AG20443 (cell line): ENCODE measurements around the gene GRP.
A peak's percentile ranks its signal among the peaks of the same experiment; 100 is the strongest.

Source experiments
- DNase-seq: peaks from one replicate; pipeline ENCODE4 v3.0.0; 2012; ENCODE audit warnings: low spot score, mixed read lengths

Gene GRP

DNA sequence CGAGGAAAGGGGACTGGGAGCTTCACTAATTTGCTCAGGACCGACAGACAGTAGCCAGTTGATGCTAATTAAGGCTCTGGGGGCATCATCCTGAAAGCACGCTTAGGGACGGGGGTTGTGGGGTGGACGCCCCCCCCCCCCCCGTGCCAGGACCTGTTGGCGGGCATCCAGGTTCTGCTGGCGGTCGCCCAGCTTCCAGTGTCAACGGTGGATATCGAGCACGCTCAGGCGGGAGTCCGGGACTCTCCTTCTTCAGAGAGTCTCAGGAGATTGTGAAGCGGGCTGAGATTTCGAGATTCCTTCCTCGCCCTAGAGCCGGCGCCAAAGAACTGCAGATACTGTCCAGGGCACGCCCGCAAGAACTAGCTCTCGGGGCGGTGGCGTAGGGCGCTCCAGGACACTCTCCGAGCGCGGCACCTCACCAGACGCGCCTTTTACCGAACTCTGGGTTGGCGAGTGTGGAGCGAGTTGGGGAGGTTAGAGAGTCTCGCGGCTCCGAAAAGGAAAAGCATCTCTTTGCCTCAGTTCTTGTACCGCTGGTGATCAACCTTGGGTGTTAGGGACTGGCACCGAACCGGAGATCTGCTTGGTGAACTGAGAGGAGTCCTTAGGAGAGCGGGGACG, 47.7 kb downstream of the GRP start:
- no peak for DNase-seq

DNA sequence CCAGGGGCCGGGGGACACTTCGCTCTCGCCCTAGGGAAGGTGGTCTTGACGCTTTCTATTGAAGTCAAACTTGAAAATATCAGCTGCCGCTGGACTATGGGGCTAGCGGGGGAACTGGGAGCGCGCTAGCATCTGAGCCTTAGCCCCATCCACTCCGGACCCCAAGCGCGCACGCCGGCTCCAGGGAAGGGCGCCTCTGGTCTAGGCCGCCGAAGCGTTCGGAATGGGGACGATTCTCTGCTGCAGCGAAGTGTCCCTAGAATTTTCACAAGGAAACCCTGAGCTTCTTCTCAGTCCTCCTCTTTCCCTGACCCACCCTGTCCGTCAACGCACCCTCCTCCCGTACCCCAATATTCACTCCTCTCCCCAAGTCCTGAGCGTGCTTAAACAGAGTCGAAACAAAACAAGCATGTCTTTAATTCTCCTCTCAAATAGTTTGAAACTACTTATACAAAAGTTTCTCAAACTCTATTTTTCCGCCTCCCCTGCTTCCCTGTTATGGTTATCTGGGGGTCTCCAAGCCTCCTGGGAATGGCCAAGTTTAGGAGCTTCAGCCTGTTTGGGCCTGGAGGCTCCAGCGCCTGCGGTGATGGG, 48.3 kb downstream of the GRP start:
- DNase-seq, result no peak

DNA sequence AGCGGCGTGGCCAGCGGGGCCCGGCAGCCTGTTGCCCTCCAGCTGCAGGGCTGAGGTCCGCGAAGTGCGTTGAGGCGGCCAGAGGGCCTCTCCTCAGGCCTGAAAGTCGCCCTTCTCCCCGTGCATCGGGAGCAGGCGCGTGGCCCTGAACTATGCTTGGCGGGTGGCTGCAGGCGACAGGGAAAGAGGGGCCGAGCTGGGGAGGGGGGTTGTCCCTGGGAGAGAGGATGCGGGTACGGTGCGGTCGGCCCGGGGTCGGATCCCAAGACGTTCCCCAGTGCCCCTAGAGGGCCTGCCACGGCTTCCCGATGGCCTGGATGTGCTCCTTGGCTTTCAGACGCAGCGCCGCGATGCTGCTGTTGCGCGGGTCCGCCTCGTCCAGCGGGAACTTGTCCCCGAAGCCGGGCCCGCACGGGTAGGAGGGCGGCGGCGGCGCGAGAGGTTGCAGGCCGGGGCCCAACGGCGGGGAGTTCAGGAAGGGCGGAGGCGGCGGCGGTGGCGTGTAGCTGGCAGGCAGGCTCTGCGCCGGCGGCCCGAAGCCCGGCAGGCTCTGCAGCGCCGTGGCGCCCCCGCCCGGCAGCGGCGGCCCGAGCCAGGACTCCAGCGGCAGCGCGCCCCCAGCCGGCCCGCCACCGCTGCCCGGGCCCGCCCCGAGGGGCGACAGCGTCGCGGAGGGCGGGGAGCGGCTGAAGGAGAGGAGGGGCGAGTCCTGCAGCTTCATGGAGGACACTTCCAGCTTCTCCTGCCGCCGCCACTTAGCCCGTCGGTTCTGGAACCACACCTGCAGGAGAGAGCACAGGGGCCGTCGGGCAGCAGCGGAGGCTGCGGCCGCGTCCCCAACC, 49.0 kb downstream of the GRP start:
- peak; percentile 80 for DNase-seq

DNA sequence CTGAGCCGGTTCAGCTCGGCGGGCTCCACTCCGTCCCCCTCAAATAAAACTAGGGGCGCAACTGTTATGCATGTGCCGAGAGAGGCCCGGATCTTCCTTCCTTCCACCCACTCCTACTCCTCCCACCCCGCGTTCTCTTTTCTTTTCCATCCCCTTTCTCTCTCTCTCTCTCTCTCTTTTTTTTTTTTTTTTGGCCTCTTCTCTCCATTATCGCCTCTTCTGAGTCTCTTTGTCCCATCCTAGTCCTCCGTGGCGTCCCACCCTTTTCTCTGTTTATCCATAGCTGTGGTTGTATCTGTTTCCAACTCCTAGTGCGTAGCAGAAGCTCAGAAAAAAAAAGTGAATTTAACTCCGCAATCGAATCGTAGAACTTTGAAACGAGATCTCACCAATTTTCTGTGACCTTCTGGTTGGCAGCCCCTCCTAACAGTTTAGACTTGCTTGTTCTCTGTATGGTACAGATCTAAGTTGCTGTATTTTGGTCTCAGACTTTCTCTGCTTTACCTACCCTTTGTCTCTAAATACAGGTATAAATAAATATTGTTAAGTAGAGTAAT, 49.7 kb downstream of the GRP start:
- no peak for DNase-seq

DNA sequence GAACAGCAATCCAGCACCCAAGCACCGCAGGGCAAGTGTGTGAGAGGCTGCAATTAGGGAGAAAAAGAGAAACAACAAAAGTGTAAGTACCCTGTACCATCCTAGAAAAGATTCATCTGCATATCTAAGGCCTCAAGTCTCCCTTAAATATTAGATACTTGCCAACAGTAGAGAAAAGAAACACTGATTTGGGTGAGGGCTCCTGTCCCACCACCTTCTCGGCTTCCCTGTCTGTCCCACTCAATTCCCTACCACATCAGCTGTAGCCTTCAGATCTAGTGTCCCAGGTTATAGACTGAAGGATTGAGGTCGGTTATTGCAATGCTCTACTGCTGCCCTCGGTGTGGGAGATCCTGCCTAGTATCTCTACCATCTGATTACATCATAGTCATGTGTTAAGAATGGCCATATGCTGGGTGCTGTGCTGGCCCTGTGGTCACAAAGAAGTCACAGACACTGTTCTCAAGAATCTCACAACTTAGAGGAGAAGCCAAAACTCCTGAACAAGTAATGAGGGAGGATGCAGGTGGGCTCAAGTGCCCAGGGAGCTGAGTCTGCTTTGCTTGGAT, 50.8 kb downstream of the GRP start:
- no peak for DNase-seq

DNA sequence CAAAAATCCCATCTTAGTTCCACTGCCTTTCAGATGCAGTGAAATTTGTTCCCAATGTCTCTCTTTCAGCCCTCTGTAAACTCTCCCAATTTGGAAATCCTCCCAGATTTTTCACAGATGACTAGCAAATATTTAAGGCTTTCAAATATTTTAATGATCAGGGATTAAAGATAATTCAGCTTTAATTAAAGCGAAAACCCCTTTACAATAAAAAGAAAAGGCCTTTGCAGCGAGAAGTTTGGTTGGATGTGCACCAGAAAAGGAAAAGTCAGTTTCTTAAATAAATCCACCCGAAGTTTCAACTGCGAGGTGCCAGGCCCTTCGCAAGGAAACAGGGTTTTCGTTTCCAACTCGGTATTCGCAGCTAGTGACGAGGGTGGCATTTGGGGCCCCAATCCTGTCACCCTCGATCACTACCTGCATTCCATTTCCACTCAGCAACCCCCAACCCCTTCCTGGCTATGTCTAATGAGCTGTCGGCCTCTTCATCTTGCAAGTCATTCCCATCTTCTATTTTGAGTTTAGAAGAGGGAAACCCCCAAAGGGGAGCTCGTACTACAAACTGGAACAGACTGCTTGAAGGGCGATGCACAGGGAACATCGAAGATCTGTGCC, 51.8 kb downstream of the GRP start:
- DNase-seq, result no peak

DNA sequence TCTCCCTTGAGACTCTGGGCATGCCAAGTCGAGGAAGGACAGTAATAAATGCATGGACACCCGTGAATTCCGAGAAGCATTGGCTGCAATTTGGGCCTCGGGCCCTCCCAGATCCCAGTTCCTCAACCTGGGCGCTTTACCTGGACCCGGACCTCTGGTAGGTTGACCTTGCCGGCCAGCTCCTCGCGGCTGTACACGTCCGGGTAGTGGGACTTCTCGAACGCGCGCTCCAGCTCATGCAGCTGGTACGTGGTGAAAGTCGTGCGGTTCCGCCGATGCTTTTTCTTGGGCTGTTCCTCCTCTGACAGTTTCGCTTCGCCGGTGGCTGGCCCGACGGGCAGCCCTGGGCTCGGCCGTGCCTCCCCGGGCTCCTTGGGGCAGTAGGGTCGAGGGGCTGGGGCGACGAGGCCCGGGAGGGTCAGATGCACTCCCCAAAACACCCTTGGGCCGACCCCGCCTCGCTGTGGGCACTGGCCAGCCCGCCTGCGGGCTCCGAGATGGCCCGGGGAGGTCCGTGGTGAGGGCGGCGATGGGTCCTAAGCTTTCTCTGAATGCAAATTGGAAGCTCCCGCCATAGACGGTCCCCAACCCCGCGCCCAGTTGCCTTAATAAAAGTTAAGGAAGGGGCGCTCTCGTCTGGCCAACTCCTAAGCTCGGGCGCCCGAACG, 52.4 kb downstream of the GRP start:
- peak; percentile 46 for DNase-seq

DNA sequence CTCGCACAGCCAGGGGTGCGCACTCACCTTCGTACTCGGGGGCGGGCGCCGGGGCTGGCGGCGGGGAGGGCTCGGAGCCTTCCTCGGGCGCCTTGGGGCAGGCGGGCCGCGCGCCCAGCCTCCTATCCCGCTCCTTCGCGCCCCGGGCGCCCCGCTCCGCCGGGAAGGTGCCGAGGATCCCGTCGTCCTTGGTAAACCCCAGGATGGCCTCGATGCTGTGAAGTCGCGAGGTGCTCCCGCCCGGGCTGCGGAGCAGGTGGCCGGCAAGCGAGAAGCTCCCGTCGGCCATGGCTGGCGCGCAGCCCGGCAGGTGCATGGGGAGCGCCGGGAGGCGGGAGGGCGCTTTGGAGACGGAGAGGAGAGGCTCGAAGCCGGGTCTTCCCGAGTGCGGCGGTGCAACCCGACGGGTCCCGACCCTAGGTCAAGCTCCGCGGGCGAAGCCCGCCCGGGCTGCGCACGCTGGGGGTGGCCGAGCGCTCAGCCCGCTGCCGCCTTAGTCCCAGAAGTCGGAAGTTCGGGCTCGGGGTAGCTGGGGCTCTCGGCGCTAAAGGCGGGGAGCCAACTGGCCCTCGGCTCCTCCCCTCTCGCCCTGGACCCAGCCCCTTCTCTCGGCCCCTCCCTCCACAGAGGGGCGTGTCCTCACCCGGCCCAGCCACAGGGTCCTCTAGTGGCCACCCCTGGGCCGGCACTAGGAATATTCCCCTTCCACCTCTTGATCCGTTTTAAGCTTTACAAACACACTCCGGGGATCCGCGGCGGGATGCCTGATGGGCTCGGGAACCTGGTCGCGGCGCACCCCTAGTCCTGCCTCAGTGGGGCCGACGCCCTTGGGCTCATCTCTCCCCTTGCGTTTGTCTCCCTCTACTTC, 53.2 kb downstream of the GRP start, which contains the start of gene RAX:
TSS of gene RAX (minus strand) at position 564 of the 868 bp plus-strand sequence. CDS start at position 316, 248 bp downstream.
- DNase-seq, result peak; percentile 63

DNA sequence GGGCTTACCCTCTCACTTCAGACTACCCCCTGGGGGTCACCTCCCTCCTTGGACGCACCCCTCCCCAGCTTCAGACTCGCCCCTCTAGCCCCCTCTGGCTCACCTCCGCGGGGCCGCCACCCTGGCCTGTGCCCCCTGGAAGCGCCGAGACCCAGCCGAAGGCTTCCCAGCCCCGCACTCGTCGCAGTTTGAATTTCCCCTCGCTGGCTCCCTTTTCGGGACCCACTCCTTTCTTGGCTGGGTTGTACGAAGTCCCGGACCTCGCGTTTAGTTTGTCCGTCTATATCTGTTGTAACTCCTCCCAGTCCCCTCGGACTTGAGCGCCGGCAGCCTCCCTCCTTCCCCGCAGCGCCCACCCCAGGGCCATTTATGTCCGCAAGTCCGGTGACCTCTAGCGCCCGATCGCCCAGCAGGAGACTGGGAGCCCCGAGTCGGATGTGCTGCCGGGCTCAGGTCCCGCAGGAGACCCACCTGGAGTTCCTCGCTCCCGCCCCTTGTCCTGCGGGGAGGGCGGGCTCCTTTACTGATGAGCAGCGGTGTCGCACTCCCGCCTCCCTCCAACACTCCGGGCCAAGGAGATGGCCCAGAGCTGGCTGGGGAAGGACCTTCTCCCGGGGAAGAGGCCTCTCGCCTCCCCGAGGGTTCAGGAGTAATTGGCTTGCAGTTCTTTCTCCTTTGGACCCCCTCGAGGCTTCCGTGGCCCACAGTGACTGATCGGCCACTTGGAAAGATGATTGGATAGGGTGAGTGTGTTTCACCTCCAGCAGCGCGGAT, 54.0 kb downstream of the GRP start:
- DNase-seq, result no peak

DNA sequence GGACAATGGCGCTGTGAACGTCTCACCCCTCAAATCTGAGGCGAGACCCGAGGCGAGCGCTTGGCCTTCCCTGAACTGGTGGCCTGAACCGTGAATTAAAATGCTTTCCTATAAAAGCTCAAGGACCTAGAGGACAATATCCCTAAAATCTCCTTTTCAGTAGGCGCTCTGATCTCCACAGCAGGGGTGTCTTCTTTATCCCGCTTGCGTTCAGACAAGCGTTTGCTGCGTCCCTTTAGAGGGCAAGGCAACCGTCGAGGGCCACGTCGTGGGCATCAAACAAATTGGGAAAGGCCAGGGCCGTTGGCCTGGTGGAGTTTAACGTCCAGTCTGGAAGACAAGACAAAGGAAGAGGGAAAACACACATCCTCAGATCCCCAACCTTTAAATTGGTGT, 54.6 kb downstream of the GRP start:
- no peak for DNase-seq

DNA sequence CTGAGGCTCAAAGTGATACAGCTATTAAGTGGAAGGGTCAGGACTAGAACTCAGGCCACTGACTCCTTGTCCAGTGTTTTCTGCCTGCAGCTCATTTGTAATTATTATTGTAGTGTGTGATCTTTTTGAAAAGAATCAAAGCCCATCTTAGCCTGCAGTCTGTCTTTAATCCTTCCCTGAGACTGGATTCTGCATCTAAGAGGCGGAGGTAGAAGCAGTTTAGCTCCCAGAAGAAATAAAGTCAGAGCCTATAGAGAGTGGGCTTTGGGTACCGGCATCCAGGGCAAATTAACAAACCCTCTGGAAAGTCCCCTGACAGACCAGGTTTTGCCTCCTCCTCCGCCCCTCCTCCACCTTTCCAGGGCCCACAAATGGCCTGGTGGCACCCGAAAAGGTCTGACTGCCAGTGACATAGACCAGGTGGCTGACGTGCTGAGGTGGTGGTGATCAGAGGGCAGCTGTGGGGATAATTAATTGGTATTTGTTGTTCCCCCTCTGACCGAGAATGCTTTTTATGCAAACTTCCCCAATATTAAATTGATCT, 55.5 kb downstream of the GRP start:
- no peak for DNase-seq

DNA sequence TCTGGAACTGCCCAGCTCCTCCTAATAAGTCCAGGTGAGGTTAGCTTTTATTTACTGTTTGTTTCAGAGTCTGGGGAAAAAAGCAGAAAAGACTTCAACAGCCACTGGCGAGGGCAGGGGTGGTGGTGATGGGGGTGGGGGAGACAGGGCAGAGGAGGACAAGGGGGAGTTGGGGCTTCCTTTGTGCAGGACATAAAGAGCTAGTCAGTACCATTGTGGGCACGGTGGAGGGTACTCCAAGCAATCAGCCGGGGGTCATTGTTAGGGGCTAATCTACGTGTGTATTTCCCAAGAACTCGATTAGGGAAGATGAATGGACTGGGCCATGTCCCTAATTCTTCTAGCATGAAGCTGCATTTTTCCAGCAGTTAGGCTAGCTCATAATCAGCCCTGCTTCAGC, 56.1 kb downstream of the GRP start:
- DNase-seq, result no peak

DNA sequence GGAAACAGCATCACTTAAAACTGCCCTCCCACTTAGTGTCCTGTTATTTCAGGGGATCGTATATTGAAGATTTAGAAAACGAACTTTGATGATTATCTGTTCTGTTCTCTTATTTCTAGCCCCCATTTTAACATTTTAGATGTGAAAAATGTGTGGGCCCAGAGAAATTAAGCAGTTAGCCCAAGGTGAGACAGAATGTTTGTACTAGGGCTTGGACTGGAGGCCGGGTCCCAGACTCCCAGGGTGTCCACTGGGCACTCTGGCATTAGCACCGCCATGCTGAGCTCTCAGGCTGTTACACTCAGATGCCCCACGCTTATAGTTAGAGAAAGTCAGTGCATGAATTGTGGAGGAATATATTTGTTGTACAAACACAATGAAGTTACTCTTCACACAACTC, 58.8 kb downstream of the GRP start:
- no peak for DNase-seq

DNA sequence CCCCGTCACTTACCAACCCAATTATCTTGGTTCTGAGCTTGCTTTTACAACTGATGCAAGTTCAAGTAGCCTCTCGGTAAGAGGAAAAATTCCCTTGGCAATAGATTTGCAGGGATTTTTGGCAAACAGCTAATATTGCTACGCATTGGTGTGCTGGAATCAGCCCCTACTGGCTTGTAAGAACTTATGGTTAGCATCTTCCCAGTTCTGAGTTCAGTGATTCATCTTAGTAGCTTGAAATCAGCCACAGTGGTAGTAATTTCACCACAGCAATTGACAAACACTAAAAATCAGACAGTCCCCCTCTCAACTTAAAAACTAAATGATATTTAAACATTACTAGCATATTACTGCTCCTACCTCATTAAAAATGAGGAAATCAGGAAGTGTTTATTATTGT, 59.2 kb downstream of the GRP start:
- no peak for DNase-seq

DNA sequence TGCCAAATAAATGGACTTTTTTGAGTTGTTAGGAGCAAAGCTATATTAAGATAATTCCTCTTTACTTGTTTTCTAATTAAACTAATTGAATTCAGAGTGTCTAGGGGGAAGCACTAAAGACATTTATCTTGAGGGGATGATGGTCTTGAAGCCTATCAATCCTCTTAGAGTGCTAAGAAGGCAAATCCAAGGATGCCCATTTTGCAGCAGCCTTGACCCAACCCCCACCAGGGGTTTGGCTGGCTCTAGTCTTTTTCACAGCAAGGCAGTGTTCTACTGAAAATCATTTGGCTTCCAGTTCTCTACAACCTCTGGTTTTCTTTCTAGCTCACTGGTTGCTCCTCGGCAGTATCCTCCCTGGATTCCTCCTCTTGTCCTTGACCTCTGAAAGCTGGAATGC, 59.8 kb downstream of the GRP start:
- no peak for DNase-seq
